ENCODE results near the gene RAB32.

RAB32 gene

DNA sequence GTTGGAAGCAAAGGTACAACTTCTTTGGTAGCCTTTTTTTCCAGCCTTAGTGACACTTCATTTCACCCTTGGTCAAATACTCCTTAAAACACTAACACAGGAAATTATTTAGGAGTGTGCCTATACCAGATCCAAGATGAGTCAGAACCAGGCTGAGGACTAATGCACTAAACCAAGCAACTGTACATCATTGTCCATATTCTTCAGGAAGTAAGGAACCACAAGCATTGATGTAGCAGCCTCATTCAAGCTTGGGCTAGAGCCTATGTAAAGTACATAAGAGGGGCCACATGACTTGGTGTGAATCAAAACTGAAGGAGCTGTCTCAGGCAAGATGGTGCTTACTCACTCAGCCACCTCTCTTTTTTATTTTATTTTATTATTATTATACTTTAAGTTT, 34.4 kb downstream of the RAB32 start:
- DNase-seq: no peak
- H3K9me3 ChIP-seq (ENCODE audit: control insufficient read depth, low read length): no peaks in the 10 kb centered on the region
- no peak overlapping the region for H3K4me3 ChIP-seq (ENCODE audit: insufficient read depth, low read depth, low read length, poor library complexity, severe bottlenecking)
- H3K4me1 ChIP-seq (ENCODE audit: control insufficient read depth, insufficient read depth, low read length, poor library complexity, severe bottlenecking): no peaks in the 10 kb centered on the region
- H3K36me3 ChIP-seq (ENCODE audit: control insufficient read depth, insufficient read depth, low read length): no peaks in the 10 kb centered on the region
- no peaks in the 10 kb centered on the region for H3K27me3 ChIP-seq (replicated peaks; ENCODE audit: control insufficient read depth, insufficient read depth, low read length, poor library complexity, severe bottlenecking)
- H3K27ac ChIP-seq (ENCODE audit: insufficient read depth, low read length, poor library complexity, severe bottlenecking): no peak overlapping the region

GRCh38 chr6:146581968-146582367, 38.3 kb downstream of the RAB32 start:
- H3K4me1 ChIP-seq (ENCODE audit: control insufficient read depth, insufficient read depth, low read length, poor library complexity, severe bottlenecking): no peaks in the 10 kb centered on the region
- no peak overlapping the region for H3K27ac ChIP-seq (ENCODE audit: insufficient read depth, low read length, poor library complexity, severe bottlenecking)
- no peaks in the 10 kb centered on the region for H3K36me3 ChIP-seq (ENCODE audit: control insufficient read depth, insufficient read depth, low read length)
- H3K9me3 ChIP-seq (ENCODE audit: control insufficient read depth, low read length): no peaks in the 10 kb centered on the region
- no peak for DNase-seq
- no peak overlapping the region for H3K4me3 ChIP-seq (ENCODE audit: insufficient read depth, low read depth, low read length, poor library complexity, severe bottlenecking)
- H3K27me3 ChIP-seq (replicated peaks; ENCODE audit: control insufficient read depth, insufficient read depth, low read length, poor library complexity, severe bottlenecking): no peaks in the 10 kb centered on the region

- no peak overlapping the region for H3K4me3 ChIP-seq (ENCODE audit: insufficient read depth, low read depth, low read length, poor library complexity, severe bottlenecking)
- no peak for DNase-seq
- H3K36me3 ChIP-seq (ENCODE audit: control insufficient read depth, insufficient read depth, low read length): no peaks in the 10 kb centered on the region
- H3K27me3 ChIP-seq (replicated peaks; ENCODE audit: control insufficient read depth, insufficient read depth, low read length, poor library complexity, severe bottlenecking): no peaks in the 10 kb centered on the region
- H3K9me3 ChIP-seq (ENCODE audit: control insufficient read depth, low read length): no peaks in the 10 kb centered on the region
- no peaks in the 10 kb centered on the region for H3K4me1 ChIP-seq (ENCODE audit: control insufficient read depth, insufficient read depth, low read length, poor library complexity, severe bottlenecking)
- no peak overlapping the region for H3K27ac ChIP-seq (ENCODE audit: insufficient read depth, low read length, poor library complexity, severe bottlenecking)
Measured at GRCh38 chr6:146582857-146583256, 39.2 kb downstream of the RAB32 start.

DNA sequence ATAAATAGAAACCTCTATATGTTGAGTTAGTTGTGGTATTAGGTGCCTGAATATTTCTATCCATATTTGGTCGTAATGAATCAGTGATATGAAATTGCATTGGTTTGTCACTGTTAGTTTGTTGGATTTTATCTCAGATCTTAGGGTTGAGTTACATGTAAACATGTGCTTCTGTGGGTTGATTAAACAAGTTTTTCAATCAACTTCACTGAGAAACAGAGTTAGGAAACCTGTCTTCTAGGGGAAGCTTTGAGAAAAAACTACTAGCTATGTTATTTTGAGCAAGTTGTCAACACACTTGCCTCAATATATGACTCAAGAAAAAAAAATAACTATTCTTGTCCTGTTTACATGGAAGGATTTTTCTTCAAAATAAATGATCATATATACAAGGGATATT, 40.3 kb downstream of the RAB32 start:
- Histone ChIP-seq H3K36me3 (ENCODE audit: control insufficient read depth, insufficient read depth, low read length) (no peaks in the 10 kb centered on the region), H3K27me3 (replicated peaks; ENCODE audit: control insufficient read depth, insufficient read depth, low read length, poor library complexity, severe bottlenecking) (no peaks in the 10 kb centered on the region)
- no peak for DNase-seq

GRCh38 chr6:146587459-146587858, 43.8 kb downstream of the RAB32 start:
- Histone ChIP-seq H3K27me3 (replicated peaks; ENCODE audit: control insufficient read depth, insufficient read depth, low read length, poor library complexity, severe bottlenecking) (no peaks in the 10 kb centered on the region), H3K4me1 (ENCODE audit: control insufficient read depth, insufficient read depth, low read length, poor library complexity, severe bottlenecking) (no peaks in the 10 kb centered on the region), H3K9me3 (ENCODE audit: control insufficient read depth, low read length) (no peaks in the 10 kb centered on the region), H3K27ac (ENCODE audit: insufficient read depth, low read length, poor library complexity, severe bottlenecking) (no peak overlapping the region), H3K36me3 (ENCODE audit: control insufficient read depth, insufficient read depth, low read length) (no peaks in the 10 kb centered on the region), H3K4me3 (ENCODE audit: insufficient read depth, low read depth, low read length, poor library complexity, severe bottlenecking) (no peak overlapping the region)
- DNase-seq: no peak

More for the DNA sequence above, 40.3 kb downstream of the RAB32 start:
- Histone ChIP-seq H3K27ac (ENCODE audit: insufficient read depth, low read length, poor library complexity, severe bottlenecking) (no peak overlapping the region), H3K9me3 (ENCODE audit: control insufficient read depth, low read length) (no peaks in the 10 kb centered on the region), H3K4me3 (ENCODE audit: insufficient read depth, low read depth, low read length, poor library complexity, severe bottlenecking) (no peak overlapping the region), H3K4me1 (ENCODE audit: control insufficient read depth, insufficient read depth, low read length, poor library complexity, severe bottlenecking) (no peaks in the 10 kb centered on the region)

DNA sequence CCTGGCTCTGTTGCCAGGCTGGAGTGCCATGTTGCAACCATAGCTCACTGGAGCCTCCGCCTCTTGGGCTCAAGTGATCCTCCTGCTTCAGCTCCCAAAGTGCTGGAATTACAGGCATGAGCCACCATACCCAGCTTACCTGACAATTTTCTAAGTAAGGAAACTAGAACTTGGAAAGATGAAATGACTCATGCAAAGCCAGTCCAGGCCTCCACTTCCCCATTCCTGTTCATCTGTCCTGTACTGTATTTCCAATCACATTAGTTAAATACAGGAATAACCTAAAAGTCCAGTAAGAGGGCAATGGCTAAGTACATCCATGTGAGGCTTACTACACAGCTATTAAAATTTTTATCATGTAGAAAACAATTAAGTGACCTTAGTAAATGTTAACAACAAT, 46.9 kb downstream of the RAB32 start:
- Histone ChIP-seq H3K36me3 (ENCODE audit: control insufficient read depth, insufficient read depth, low read length) (no peaks in the 10 kb centered on the region), H3K27ac (ENCODE audit: insufficient read depth, low read length, poor library complexity, severe bottlenecking) (no peak overlapping the region), H3K4me1 (ENCODE audit: control insufficient read depth, insufficient read depth, low read length, poor library complexity, severe bottlenecking) (no peaks in the 10 kb centered on the region), H3K9me3 (ENCODE audit: control insufficient read depth, low read length) (no peaks in the 10 kb centered on the region), H3K4me3 (ENCODE audit: insufficient read depth, low read depth, low read length, poor library complexity, severe bottlenecking) (no peak overlapping the region), H3K27me3 (replicated peaks; ENCODE audit: control insufficient read depth, insufficient read depth, low read length, poor library complexity, severe bottlenecking) (no peaks in the 10 kb centered on the region)
- DNase-seq: no peak

- Histone ChIP-seq H3K9me3 (ENCODE audit: control insufficient read depth, low read length) (no peaks in the 10 kb centered on the region), H3K4me1 (ENCODE audit: control insufficient read depth, insufficient read depth, low read length, poor library complexity, severe bottlenecking) (no peaks in the 10 kb centered on the region), H3K27me3 (replicated peaks; ENCODE audit: control insufficient read depth, insufficient read depth, low read length, poor library complexity, severe bottlenecking) (no peaks in the 10 kb centered on the region), H3K36me3 (ENCODE audit: control insufficient read depth, insufficient read depth, low read length) (no peaks in the 10 kb centered on the region), H3K4me3 (ENCODE audit: insufficient read depth, low read depth, low read length, poor library complexity, severe bottlenecking) (no peak overlapping the region), H3K27ac (ENCODE audit: insufficient read depth, low read length, poor library complexity, severe bottlenecking) (no peak overlapping the region)
- DNase-seq: no peak
Measured at GRCh38 chr6:146592451-146592850, 48.8 kb downstream of the RAB32 start.

- Histone ChIP-seq H3K4me3 (ENCODE audit: insufficient read depth, low read depth, low read length, poor library complexity, severe bottlenecking) (no peak overlapping the region), H3K9me3 (ENCODE audit: control insufficient read depth, low read length) (no peaks in the 10 kb centered on the region)
- DNase-seq: no peak
Measured at GRCh38 chr6:146593986-146594385, 50.4 kb downstream of the RAB32 start.

DNA sequence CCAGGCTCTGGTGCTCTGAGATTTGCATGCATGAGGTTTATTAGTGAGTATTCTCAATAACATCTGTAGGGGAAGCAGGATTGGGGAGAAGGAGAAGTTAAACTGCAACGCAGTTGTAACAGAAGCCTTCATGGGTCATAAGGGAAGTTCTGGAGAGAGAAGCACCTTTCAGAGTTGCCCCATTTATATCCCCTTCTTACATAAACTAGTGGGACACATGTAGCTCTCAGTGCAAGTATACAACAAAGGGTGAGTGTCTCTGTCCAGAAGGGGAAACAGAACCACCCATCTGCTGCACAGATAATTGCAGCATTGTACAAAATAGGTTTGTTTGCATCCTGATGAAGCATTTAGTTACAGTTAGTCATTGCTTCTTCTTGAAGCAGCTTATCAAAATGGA, 50.9 kb downstream of the RAB32 start:
- no peak for DNase-seq
- Histone ChIP-seq H3K9me3 (ENCODE audit: control insufficient read depth, low read length) (no peaks in the 10 kb centered on the region), H3K27ac (ENCODE audit: insufficient read depth, low read length, poor library complexity, severe bottlenecking) (no peak overlapping the region)

More at GRCh38 chr6:146593986-146594385, 50.4 kb downstream of the RAB32 start:
- H3K27me3 ChIP-seq (replicated peaks; ENCODE audit: control insufficient read depth, insufficient read depth, low read length, poor library complexity, severe bottlenecking): no peaks in the 10 kb centered on the region
- no peak overlapping the region for H3K27ac ChIP-seq (ENCODE audit: insufficient read depth, low read length, poor library complexity, severe bottlenecking)
- H3K4me1 ChIP-seq (ENCODE audit: control insufficient read depth, insufficient read depth, low read length, poor library complexity, severe bottlenecking): no peaks in the 10 kb centered on the region
- no peaks in the 10 kb centered on the region for H3K36me3 ChIP-seq (ENCODE audit: control insufficient read depth, insufficient read depth, low read length)

GRCh38 chr6:146595972-146596731, 52.5 kb downstream of the RAB32 start:
- H3K4me1 ChIP-seq (ENCODE audit: control insufficient read depth, insufficient read depth, low read length, poor library complexity, severe bottlenecking): no peaks in the 10 kb centered on the region
- H3K4me3 ChIP-seq (ENCODE audit: insufficient read depth, low read depth, low read length, poor library complexity, severe bottlenecking): no peak overlapping the region
- H3K27me3 ChIP-seq (replicated peaks; ENCODE audit: control insufficient read depth, insufficient read depth, low read length, poor library complexity, severe bottlenecking): no peaks in the 10 kb centered on the region
- H3K9me3 ChIP-seq (ENCODE audit: control insufficient read depth, low read length): no peaks in the 10 kb centered on the region
- H3K27ac ChIP-seq (ENCODE audit: insufficient read depth, low read length, poor library complexity, severe bottlenecking): no peak overlapping the region
- no peaks in the 10 kb centered on the region for H3K36me3 ChIP-seq (ENCODE audit: control insufficient read depth, insufficient read depth, low read length)
- DNase-seq: no peak

More for the DNA sequence above, 50.9 kb downstream of the RAB32 start:
- no peaks in the 10 kb centered on the region for H3K36me3 ChIP-seq (ENCODE audit: control insufficient read depth, insufficient read depth, low read length)
- no peak overlapping the region for H3K4me3 ChIP-seq (ENCODE audit: insufficient read depth, low read depth, low read length, poor library complexity, severe bottlenecking)
- H3K4me1 ChIP-seq (ENCODE audit: control insufficient read depth, insufficient read depth, low read length, poor library complexity, severe bottlenecking): no peaks in the 10 kb centered on the region
- no peaks in the 10 kb centered on the region for H3K27me3 ChIP-seq (replicated peaks; ENCODE audit: control insufficient read depth, insufficient read depth, low read length, poor library complexity, severe bottlenecking)

Data from effector memory CD4-positive, alpha-beta T cell (primary cell).